Measurements from ENCODE around the gene TRIM66.

TRIM66 gene

DNA sequence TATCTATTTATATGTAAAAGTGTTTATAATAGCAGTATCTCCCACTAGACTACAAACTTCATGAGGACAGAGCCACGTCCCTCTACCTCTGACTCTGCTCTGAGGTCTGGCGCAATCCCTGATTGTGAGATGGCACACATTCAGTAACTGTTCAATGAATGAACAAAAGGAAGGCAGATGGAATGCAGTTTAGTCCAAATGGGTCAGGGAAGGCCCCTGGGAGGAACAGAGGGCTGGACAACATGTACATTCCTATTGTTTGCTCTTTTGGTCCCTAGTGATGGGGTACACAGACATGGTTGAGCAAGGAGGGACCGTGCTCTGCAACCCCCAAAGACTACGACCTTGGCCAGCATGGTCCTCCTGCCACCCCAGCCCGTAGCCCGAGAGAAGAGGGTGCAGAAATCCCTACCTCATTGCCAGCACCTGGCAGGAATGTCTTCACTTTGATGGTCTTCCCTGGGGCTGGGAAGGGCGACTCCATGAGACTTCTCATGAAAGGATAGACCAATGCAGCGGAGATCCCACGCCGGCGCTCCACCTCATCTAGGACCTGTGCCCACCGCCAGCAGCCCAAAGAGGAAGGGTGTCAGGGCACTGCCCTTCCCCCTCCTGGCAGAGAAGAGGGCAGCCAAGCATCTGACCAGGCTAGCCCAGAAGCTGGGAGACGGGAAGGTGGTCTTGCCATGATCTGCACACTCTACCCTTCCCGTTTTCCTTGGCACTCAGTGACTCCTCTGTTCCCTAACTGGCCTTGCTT is 24.4 kb upstream of the TRIM66 start:
- Histone ChIP-seq H3K27me3 (no peaks in the 10 kb centered on the region), H3K4me1 (peaks cover 4% of the 10 kb centered on the region), H3K9me3 (no peaks in the 10 kb centered on the region), H3K36me3 (no peaks in the 10 kb centered on the region), H3K4me3 (ENCODE audit: low read depth, low read length) (no peak overlapping the region)
- no peak for DNase-seq
- TF ChIP-seq, protein P1, sequence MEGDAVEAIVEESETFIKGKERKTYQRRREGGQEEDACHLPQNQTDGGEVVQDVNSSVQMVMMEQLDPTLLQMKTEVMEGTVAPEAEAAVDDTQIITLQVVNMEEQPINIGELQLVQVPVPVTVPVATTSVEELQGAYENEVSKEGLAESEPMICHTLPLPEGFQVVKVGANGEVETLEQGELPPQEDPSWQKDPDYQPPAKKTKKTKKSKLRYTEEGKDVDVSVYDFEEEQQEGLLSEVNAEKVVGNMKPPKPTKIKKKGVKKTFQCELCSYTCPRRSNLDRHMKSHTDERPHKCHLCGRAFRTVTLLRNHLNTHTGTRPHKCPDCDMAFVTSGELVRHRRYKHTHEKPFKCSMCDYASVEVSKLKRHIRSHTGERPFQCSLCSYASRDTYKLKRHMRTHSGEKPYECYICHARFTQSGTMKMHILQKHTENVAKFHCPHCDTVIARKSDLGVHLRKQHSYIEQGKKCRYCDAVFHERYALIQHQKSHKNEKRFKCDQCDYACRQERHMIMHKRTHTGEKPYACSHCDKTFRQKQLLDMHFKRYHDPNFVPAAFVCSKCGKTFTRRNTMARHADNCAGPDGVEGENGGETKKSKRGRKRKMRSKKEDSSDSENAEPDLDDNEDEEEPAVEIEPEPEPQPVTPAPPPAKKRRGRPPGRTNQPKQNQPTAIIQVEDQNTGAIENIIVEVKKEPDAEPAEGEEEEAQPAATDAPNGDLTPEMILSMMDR (IDR thresholded peaks at IDR 0.05; ENCODE audit: low read depth, low read length) = no peak

DNA sequence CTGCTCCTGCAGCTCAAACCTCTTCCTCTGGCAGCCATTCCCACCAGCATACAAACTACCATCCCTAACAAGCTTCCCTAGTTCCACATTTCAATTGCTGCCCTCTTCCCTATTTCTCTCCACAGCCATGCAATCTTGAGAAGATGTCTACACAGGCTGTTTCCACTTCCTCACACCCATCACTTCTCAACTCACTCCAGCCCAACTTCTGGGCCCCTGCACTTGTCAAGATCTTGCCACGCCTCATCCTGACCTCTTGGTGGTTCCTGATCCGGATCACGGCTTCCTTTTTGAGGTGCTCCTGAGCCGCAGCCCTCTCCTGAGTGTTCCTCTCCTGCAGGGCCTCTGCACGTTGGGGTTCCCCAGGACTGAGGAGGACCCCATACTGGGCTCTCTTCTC is 22.7 kb upstream of the TRIM66 start:
- TF ChIP-seq, protein P1 (IDR thresholded peaks at IDR 0.05; ENCODE audit: low read depth, low read length) = no peak
- DNase-seq = no peak
- H3K36me3 ChIP-seq = no peaks in the 10 kb centered on the region
- H3K4me3 ChIP-seq (ENCODE audit: low read depth, low read length) = no peak overlapping the region
- no peaks in the 10 kb centered on the region for H3K27me3 ChIP-seq
- H3K4me1 ChIP-seq = peaks cover 4% of the 10 kb centered on the region
- no peaks in the 10 kb centered on the region for H3K9me3 ChIP-seq

DNA sequence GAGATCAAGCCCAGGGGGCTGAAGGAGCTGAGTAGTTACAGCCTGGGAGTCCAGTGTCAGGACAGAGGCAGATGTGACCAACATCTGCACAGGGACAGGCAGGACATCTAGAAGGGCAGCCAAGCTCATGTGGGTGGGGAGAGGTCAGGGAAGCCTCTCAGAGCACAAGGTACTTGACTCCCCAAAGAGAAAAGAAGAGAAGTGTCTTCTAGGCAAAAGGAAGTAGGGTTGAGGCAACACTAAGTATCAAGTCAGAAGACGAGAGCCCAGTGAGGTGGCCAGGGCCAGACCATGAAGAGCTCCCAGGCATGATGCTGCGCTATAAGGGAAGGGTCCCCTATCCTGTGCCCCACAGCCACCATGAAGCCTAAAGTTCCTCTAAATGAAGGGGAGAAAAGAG is 21.7 kb upstream of the TRIM66 start:
- Histone ChIP-seq H3K27me3 (no peaks in the 10 kb centered on the region), H3K4me3 (ENCODE audit: low read depth, low read length) (no peak overlapping the region), H3K9me3 (no peaks in the 10 kb centered on the region), H3K4me1 (no peaks in the 10 kb centered on the region; the same call in 1 of the 2 replicates), H3K36me3 (no peaks in the 10 kb centered on the region)
- TF ChIP-seq, protein P1 (IDR thresholded peaks at IDR 0.05; ENCODE audit: low read depth, low read length) = no peak
- no peak for DNase-seq

DNA sequence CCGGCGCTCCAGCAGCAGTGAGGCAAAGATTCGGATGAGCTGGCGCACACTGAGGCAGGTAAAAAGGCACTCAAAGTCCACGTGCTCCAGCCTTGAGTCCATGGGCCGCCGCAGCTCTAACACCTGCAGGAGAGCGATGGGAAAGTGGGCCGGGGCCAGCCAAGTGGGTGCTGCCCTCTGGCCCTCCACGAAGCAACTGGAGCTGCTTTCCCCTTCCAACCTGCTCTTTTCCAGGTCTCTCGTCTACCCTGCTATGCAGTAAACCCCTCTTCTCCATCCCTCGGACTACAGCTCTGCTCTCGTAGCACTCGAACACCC is 20.1 kb upstream of the TRIM66 start:
- no peaks in the 10 kb centered on the region for H3K27me3 ChIP-seq
- no peak overlapping the region for H3K4me3 ChIP-seq (ENCODE audit: low read depth, low read length)
- H3K4me1 ChIP-seq = no peaks in the 10 kb centered on the region
- TF ChIP-seq, protein P1 (IDR thresholded peaks at IDR 0.05; ENCODE audit: low read depth, low read length) = no peak
- no peak for DNase-seq
- no peaks in the 10 kb centered on the region for H3K36me3 ChIP-seq
- no peaks in the 10 kb centered on the region for H3K9me3 ChIP-seq

DNA sequence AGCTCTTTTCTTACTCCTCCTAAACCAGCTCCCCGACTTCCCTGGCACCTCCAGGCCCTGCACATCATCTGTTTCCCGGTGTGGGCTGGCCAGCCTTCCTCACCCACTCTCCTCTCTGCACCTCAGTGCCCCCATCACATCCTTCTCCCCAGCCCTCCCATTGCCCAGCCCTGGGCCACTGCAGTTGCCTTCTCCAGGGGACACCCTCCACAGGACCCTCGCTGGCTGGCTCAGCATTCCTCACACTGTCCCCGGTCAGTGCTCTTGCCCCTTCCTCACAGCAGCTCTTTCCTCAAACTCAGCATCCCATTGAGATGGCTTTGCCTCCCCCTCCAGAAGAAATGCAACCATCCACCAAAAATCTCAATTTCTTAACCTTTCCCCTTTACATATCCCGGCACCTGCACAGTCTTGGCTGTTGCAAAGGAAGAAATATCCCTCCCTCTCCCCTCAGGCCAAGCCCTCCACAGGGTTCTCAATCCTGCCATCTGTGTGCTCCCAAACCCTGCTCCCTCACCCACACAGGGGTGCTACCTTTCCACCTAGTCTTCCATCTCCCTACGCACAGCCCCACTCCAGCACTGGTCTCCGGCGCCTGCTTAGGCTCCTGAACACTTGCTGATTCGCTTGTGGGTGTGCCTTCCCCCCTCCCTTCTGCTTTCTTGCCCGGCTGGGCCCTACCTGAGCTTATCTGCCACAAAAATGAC is 19.6 kb upstream of the TRIM66 start:
- H3K27me3 ChIP-seq = no peaks in the 10 kb centered on the region
- H3K4me1 ChIP-seq = no peaks in the 10 kb centered on the region
- no peak for DNase-seq
- H3K9me3 ChIP-seq = no peaks in the 10 kb centered on the region
- TF ChIP-seq, protein P1 (IDR thresholded peaks at IDR 0.05; ENCODE audit: low read depth, low read length) = no peak
- H3K36me3 ChIP-seq = no peaks in the 10 kb centered on the region; the same call in 1 of the 2 replicates
- H3K4me3 ChIP-seq (ENCODE audit: low read depth, low read length) = no peak overlapping the region

DNA sequence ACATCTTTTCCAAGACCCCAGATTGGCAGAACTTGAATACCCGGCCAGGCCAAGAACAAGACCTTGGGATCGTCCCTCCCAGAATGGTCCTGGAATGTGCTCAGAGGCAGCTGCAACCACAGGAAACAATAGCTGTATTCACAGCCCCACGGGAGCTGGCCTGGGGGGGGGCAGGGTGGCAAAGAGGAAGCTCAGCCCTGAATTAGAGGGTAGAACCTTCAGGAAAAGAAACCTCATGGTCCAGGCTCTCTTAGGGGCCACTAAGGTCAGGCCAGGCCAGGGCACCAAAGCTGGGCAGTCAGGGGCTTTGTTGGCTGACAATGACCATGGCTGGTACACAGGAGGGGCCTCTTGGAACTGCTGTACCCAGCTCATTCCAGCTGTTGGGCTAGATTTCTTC is 17.4 kb upstream of the TRIM66 start:
- no peak overlapping the region for H3K4me3 ChIP-seq (ENCODE audit: low read depth, low read length)
- no peak for DNase-seq
- no peaks in the 10 kb centered on the region for H3K9me3 ChIP-seq
- no peaks in the 10 kb centered on the region for H3K27me3 ChIP-seq
- TF ChIP-seq, protein P1 (IDR thresholded peaks at IDR 0.05; ENCODE audit: low read depth, low read length) = no peak
- no peaks in the 10 kb centered on the region for H3K4me1 ChIP-seq
- H3K36me3 ChIP-seq = no peaks in the 10 kb centered on the region; the same call in none of the 2 replicates

Measured in BE2C (cell line).